Measurements from ENCODE around the gene FGD2. TPM values are rescaled to one million over a fixed set of nuclear protein-coding genes. Genes with fewer than 3 reads are reported as not detected.

FGD2 gene
- total and polyA plus RNA-seq, 2 of the 4 experiments (the other 2 are of a cell fraction), result 0.07 TPM; not detected in 1

DNA sequence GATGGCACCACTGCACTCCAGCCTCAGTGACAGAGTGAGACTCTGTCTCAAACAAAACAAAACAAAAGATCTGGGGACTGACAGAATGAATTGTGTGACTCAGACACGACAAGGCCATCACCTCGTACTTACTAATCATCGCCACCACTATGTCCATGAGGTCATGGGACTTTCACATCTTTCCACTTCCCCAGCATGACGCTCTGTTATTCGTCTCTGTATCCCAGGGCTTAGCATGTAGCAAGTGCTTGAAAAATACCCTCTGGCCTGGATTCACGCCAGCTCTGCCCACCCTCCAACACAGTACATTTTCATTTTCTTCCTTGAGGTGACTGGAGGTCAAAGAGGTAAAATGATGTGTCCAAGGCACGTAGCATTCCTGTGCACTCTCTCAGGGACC is 27.8 kb downstream of the FGD2 start:
- no peak overlapping the region for H2BK20ac ChIP-seq (ENCODE audit: low read depth, low read length)
- H3K36me3 ChIP-seq (ENCODE audit: control insufficient read depth, insufficient read depth, low read length), result no peaks in the 10 kb centered on the region
- H3K27ac ChIP-seq (ENCODE audit: insufficient read depth, low read length), result no peak overlapping the region
- H2BK15ac ChIP-seq (ENCODE audit: low read depth, low read length), result no peak overlapping the region
- no peak overlapping the region for H4K8ac ChIP-seq (ENCODE audit: low read depth in 2 of 2, low read length in 2 of 2)
- in situ Hi-C loops (cut with MboI; ENCODE audit: low sequenced_read_pairs), result no loop called here
- H4K20me1 ChIP-seq (ENCODE audit: insufficient read depth, low read length), result no peaks in the 10 kb centered on the region
- ChIA-PET CTCF (interaction anchor here (0.7 kb wide), 1 partner anchor 16 kb away, joined by 4 read pairs; no protein-coding TSS in a partner anchor), POLR2A (ENCODE audit: unreplicated experiment) (no interaction called here)
- TF ChIP-seq MAZ (IDR thresholded peaks at IDR 0.05; ENCODE audit: borderline replicate concordance, low read depth, low read length) (no peak), RAD21 (IDR thresholded peaks at IDR 0.05; ENCODE audit: low read length) (no peak), NFE2L2 (IDR thresholded peaks at IDR 0.05; ENCODE audit: low read depth, low read length) (no peak), SMC3 (IDR thresholded peaks at IDR 0.05; ENCODE audit: low read depth, low read length) (no peak)
- TF ChIP-seq, protein P1, sequence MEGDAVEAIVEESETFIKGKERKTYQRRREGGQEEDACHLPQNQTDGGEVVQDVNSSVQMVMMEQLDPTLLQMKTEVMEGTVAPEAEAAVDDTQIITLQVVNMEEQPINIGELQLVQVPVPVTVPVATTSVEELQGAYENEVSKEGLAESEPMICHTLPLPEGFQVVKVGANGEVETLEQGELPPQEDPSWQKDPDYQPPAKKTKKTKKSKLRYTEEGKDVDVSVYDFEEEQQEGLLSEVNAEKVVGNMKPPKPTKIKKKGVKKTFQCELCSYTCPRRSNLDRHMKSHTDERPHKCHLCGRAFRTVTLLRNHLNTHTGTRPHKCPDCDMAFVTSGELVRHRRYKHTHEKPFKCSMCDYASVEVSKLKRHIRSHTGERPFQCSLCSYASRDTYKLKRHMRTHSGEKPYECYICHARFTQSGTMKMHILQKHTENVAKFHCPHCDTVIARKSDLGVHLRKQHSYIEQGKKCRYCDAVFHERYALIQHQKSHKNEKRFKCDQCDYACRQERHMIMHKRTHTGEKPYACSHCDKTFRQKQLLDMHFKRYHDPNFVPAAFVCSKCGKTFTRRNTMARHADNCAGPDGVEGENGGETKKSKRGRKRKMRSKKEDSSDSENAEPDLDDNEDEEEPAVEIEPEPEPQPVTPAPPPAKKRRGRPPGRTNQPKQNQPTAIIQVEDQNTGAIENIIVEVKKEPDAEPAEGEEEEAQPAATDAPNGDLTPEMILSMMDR (conservative IDR thresholded peaks at IDR 0.05; ENCODE audit: low read depth, low read length), result no peak
- DNase-seq, result peak; percentile 21
- no peak overlapping the region for H2BK120ac ChIP-seq (ENCODE audit: low read depth, low read length)
- no peak overlapping the region for H2AK9ac ChIP-seq (replicated peaks; ENCODE audit: low read depth, low read length, poor library complexity)
- H2AK5ac ChIP-seq (ENCODE audit: low read depth, low read length), result no peak overlapping the region
- no TSS peak for BruUV-seq (replicated peaks)
- no peaks in the 10 kb centered on the region for H3K9me3 ChIP-seq (ENCODE audit: control insufficient read depth, insufficient read depth, low read length)
- WGBS, 2 experiments (ENCODE audit: extremely low coverage in 2 of 2, insufficient read length in 1 of 2), result 54% methylated on average over 4 of the region's 7 CpGs; no CpG with 5 or more reads in 1 of the 2 experiments
- intact Hi-C loops (cut with micrococcal nuclease), result no loop called here
- no peak overlapping the region for H4K5ac ChIP-seq (ENCODE audit: low read depth, low read length)
- H3K9ac ChIP-seq (ENCODE audit: low read depth, low read length), result no peak overlapping the region
- no peaks in the 10 kb centered on the region for H3K79me1 ChIP-seq (ENCODE audit: low read depth in 1 of 2, low read length in 2 of 2)
- H2BK5ac ChIP-seq (ENCODE audit: low read depth, low read length, poor library complexity, severe bottlenecking), result no peak overlapping the region
- no peak for ATAC-seq (ENCODE audit: low read depth)
- H3K4me1 ChIP-seq (ENCODE audit: control insufficient read depth, insufficient read depth, low read length), result no peaks in the 10 kb centered on the region
- no peak overlapping the region for H3K4me2 ChIP-seq (ENCODE audit: low read depth, low read length)
- no peak overlapping the region for H3K4me3 ChIP-seq (ENCODE audit: insufficient read depth, low read depth, low read length)
- H3K23ac ChIP-seq (ENCODE audit: low read depth, low read length), result no peak overlapping the region
- H3K18ac ChIP-seq (ENCODE audit: low read depth, low read length), result no peak overlapping the region
- no peak overlapping the region for H4K91ac ChIP-seq (ENCODE audit: insufficient read depth, low read depth, low read length)
- H3K27me3 ChIP-seq (ENCODE audit: control insufficient read depth, insufficient read depth, low read length), result peaks cover 5% of the 10 kb centered on the region
- no peak overlapping the region for H2AFZ ChIP-seq (replicated peaks; ENCODE audit: low read length, poor library complexity)
- H3K9me1 ChIP-seq (ENCODE audit: insufficient read depth, low read length), result no peaks in the 10 kb centered on the region
- no peak overlapping the region for H3K56ac ChIP-seq (ENCODE audit: extremely low read depth, insufficient read depth, low read length)
- no peak overlapping the region for H3K14ac ChIP-seq (replicated peaks; ENCODE audit: low read depth, low read length)
- H3K4ac ChIP-seq (ENCODE audit: low read depth, low read length), result no peak overlapping the region
- dilution Hi-C loops (cut with HindIII; ENCODE audit: low sequenced_read_pairs, unreplicated experiment), result no loop called here
